HepG2 (cell line): ENCODE results near the gene PTGDR2. TPM values are rescaled to one million over a fixed set of nuclear protein-coding genes. Genes with fewer than 3 reads are reported as not detected.

Source experiments
- ASH2L ChIP-seq: fragments of 300-600, 200-600 bp; sonication (generic); IDR thresholded peaks from 2 replicates; pipeline ENCODE4 v1.7.0; 2017; ENCODE audit warnings: low read depth, mild to moderate bottlenecking, moderate library complexity, mixed read lengths, low read length; ENCODE audit not compliant: insufficient read length
- CSRNP2 ChIP-seq: sonication (generic); formaldehyde crosslinking; conservative IDR thresholded peaks from 2 replicates; pipeline ENCODE4 v1.8.0; 2022; ENCODE audit warnings: low read depth, missing genetic modification reagents
- EEA1 ChIP-seq: sonication (generic); formaldehyde crosslinking; IDR thresholded peaks from 2 replicates; pipeline ENCODE4 v1.5.1; 2020; ENCODE audit warnings: mild to moderate bottlenecking, missing genetic modification reagents, borderline replicate concordance
- IRF2 ChIP-seq: IDR thresholded peaks from 2 replicates; pipeline ENCODE4 v1.6.1; 2018; ENCODE audit warnings: missing genetic modification reagents, missing compliant biosample characterization
- JARID2 ChIP-seq: sonication (generic); formaldehyde crosslinking; IDR thresholded peaks from 2 replicates; pipeline ENCODE4 v1.8.1; 2023; ENCODE audit warnings: missing genetic modification reagents, inconsistent platforms; ENCODE audit not compliant: insufficient replicate concordance
- RARG ChIP-seq: sonication (generic); formaldehyde crosslinking; IDR thresholded peaks from 2 replicates; pipeline ENCODE4 v1.4.0; 2020; ENCODE audit warnings: low read depth, mild to moderate bottlenecking, missing genetic modification reagents
- RELA ChIP-seq: sonication (generic); formaldehyde crosslinking; IDR thresholded peaks from 2 replicates; pipeline ENCODE4 v1.4.0; 2020; ENCODE audit warnings: missing genetic modification reagents
- SAP130 ChIP-seq: IDR thresholded peaks from 2 replicates; pipeline ENCODE4 v1.6.1; 2016; ENCODE audit warnings: low read depth
- SNRNP70 ChIP-seq: fragments of 200-400 bp; formaldehyde crosslinking; IDR thresholded peaks from 2 replicates; pipeline ENCODE4 v1.6.1; 2017; ENCODE audit warnings: mild to moderate bottlenecking, low read depth, low read length, moderate library complexity
- SP1 ChIP-seq, 2 experiments: fragments of 450-650 bp in 1 of 2; sonication (generic) in 1 of 2; formaldehyde crosslinking in 1 of 2; IDR thresholded peaks; 2 replicates each; pipeline versions ENCODE4 v1.4.0 to v1.6.1; 2016 to 2020; ENCODE audit warnings: missing genetic modification reagents in 1 of 2
- SP2 ChIP-seq: sonication (generic); formaldehyde crosslinking; IDR thresholded peaks from 2 replicates; pipeline ENCODE4 v1.5.1; 2020; ENCODE audit warnings: mild to moderate bottlenecking, missing genetic modification reagents
- ZBTB7B ChIP-seq: sonication (generic); formaldehyde crosslinking; IDR thresholded peaks from 2 replicates; pipeline ENCODE4 v1.4.0; 2020; ENCODE audit warnings: missing genetic modification reagents
- ZMAT3 ChIP-seq: sonication (generic); formaldehyde crosslinking; conservative IDR thresholded peaks from 2 replicates; pipeline ENCODE4 v1.7.0; 2021; ENCODE audit warnings: missing genetic modification reagents
- ZNF33A ChIP-seq: sonication (generic); formaldehyde crosslinking; IDR thresholded peaks from 2 replicates; pipeline ENCODE4 v1.5.1; 2020; ENCODE audit warnings: missing genetic modification reagents, mild to moderate bottlenecking, moderate library complexity, borderline replicate concordance
- ZNF674 ChIP-seq: sonication (generic); formaldehyde crosslinking; IDR thresholded peaks from 2 replicates; pipeline ENCODE4 v1.5.0; 2020; ENCODE audit warnings: low read depth, mild to moderate bottlenecking, missing genetic modification reagents
- polyA plus RNA-seq, 8 experiments: library from polyadenylated mRNA; depleted of rRNA in 3 of 8; stranded (reverse) in 7 of 8; unstranded in 1 of 8; fragments of >200 nt; fragmentation: Illumina TruSeq in 4 of 8; extraction: Trizol in 4 of 8; gene quantifications; 2 replicates each; pipeline versions ENCODE4 v1.2.1 to v1.2.3, GENCODE V29; 2011 to 2016; ENCODE audit warnings: low read depth in 4 of 8, missing spikeins in 1 of 8, mixed read lengths in 1 of 8; ENCODE audit not compliant: insufficient read depth in 1 of 8
- total RNA-seq, 5 experiments: library from RNA; depleted of rRNA; stranded (reverse); fragments of >200 nt; fragmentation: Illumina TruSeq; extraction: Trizol; gene quantifications; 2 replicates each; pipeline ENCODE4 v1.2.3, GENCODE V29; 2016; ENCODE audit warnings: low read depth in 1 of 5
- TF ChIP-seq, protein P1 (sequence below): IDR thresholded peaks from 2 replicates; pipeline ENCODE4 v1.6.1; 2016; ENCODE audit warnings: low read depth, control low read depth
- TF ChIP-seq, protein P2 (sequence below): IDR thresholded peaks from 2 replicates; pipeline ENCODE4 v1.6.1; 2016; ENCODE audit warnings: mild to moderate bottlenecking
- TF ChIP-seq, protein P3 (sequence below): sonication (generic); formaldehyde crosslinking; IDR thresholded peaks from 2 replicates; pipeline ENCODE4 v1.4.0; 2020; ENCODE audit warnings: missing genetic modification reagents

Gene PTGDR2
- total and polyA plus RNA-seq, 2 of the 13 experiments (the other 11 are each of a cell fraction or from before 2014, with no cell fraction given), result 1.9 to 2.5 TPM

GRCh38 chr11:60841797-60842667, 13.7 kb downstream of the PTGDR2 start, which contains the start of gene CCDC86 (continued):
- TF ChIP-seq SP2 (CRISPR knock-in tag) (peak; percentile 64), SP1 (IDR thresholded peaks at IDR 0.05) (no peak), SP1 (CRISPR knock-in tag; IDR thresholded peaks at IDR 0.05) (peak; percentile 90), ZNF674 (CRISPR knock-in tag) (no peak), ASH2L (peak; percentile 93), RARG (CRISPR knock-in tag) (no peak), ZNF33A (0 out of 2 replicates have a peak, but pooled peaks have one; percentile 37), ZBTB7B (CRISPR knock-in tag) (peak; percentile 83; the same call in 1 of the 2 replicates), RELA (CRISPR knock-in tag) (0 out of 2 replicates have a peak, but pooled peaks have one; percentile 68), SNRNP70 (no peak), EEA1 (CRISPR knock-in tag) (no peak; the same call in 1 of the 2 replicates), IRF2 (CRISPR knock-in tag) (peak; percentile 97), ZMAT3 (peak; percentile 93), JARID2 (peak; percentile 88), CSRNP2 (no peak), SAP130 (peak; percentile 100)
- TF ChIP-seq, protein P1, sequence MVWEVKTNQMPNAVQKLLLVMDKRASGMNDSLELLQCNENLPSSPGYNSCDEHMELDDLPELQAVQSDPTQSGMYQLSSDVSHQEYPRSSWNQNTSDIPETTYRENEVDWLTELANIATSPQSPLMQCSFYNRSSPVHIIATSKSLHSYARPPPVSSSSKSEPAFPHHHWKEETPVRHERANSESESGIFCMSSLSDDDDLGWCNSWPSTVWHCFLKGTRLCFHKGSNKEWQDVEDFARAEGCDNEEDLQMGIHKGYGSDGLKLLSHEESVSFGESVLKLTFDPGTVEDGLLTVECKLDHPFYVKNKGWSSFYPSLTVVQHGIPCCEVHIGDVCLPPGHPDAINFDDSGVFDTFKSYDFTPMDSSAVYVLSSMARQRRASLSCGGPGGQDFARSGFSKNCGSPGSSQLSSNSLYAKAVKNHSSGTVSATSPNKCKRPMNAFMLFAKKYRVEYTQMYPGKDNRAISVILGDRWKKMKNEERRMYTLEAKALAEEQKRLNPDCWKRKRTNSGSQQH (CRISPR knock-in tag), result peak; percentile 97
- TF ChIP-seq, protein P2, sequence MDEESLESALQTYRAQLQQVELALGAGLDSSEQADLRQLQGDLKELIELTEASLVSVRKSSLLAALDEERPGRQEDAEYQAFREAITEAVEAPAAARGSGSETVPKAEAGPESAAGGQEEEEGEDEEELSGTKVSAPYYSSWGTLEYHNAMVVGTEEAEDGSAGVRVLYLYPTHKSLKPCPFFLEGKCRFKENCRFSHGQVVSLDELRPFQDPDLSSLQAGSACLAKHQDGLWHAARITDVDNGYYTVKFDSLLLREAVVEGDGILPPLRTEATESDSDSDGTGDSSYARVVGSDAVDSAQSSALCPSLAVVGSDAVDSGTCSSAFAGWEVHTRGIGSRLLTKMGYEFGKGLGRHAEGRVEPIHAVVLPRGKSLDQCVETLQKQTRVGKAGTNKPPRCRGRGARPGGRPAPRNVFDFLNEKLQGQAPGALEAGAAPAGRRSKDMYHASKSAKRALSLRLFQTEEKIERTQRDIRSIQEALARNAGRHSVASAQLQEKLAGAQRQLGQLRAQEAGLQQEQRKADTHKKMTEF (CRISPR knock-in tag), result peak; percentile 94
- TF ChIP-seq, protein P3, sequence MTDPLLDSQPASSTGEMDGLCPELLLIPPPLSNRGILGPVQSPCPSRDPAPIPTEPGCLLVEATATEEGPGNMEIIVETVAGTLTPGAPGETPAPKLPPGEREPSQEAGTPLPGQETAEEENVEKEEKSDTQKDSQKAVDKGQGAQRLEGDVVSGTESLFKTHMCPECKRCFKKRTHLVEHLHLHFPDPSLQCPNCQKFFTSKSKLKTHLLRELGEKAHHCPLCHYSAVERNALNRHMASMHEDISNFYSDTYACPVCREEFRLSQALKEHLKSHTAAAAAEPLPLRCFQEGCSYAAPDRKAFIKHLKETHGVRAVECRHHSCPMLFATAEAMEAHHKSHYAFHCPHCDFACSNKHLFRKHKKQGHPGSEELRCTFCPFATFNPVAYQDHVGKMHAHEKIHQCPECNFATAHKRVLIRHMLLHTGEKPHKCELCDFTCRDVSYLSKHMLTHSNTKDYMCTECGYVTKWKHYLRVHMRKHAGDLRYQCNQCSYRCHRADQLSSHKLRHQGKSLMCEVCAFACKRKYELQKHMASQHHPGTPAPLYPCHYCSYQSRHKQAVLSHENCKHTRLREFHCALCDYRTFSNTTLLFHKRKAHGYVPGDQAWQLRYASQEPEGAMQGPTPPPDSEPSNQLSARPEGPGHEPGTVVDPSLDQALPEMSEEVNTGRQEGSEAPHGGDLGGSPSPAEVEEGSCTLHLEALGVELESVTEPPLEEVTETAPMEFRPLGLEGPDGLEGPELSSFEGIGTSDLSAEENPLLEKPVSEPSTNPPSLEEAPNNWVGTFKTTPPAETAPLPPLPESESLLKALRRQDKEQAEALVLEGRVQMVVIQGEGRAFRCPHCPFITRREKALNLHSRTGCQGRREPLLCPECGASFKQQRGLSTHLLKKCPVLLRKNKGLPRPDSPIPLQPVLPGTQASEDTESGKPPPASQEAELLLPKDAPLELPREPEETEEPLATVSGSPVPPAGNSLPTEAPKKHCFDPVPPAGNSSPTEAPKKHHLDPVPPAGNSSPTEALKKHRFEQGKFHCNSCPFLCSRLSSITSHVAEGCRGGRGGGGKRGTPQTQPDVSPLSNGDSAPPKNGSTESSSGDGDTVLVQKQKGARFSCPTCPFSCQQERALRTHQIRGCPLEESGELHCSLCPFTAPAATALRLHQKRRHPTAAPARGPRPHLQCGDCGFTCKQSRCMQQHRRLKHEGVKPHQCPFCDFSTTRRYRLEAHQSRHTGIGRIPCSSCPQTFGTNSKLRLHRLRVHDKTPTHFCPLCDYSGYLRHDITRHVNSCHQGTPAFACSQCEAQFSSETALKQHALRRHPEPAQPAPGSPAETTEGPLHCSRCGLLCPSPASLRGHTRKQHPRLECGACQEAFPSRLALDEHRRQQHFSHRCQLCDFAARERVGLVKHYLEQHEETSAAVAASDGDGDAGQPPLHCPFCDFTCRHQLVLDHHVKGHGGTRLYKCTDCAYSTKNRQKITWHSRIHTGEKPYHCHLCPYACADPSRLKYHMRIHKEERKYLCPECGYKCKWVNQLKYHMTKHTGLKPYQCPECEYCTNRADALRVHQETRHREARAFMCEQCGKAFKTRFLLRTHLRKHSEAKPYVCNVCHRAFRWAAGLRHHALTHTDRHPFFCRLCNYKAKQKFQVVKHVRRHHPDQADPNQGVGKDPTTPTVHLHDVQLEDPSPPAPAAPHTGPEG (CRISPR knock-in tag), result no peak
